KMS-11 (cell line): Measurements from ENCODE around the gene WDR4.
"Not testable (repeated sequence)": the region's sequence is repeated elsewhere in the genome, so short reads cannot be mapped to it uniquely, and the experiment has no call there.

ENCODE experiments used
- H2AFZ ChIP-seq: fragments of 200-600 bp; sonication (generic); 2 replicates; pipeline ENCODE4 v1.6.1; 2016; ENCODE audit warnings: antibody characterized with exemption, mixed run types, low read depth
- H3K27ac ChIP-seq: fragments of 200-600 bp; sonication (generic); 2 replicates; pipeline ENCODE4 v1.6.1; 2016; ENCODE audit warnings: mild to moderate bottlenecking, mixed run types
- H3K27me3 ChIP-seq: fragments of 200-600 bp; sonication (generic); 2 replicates; pipeline ENCODE4 v1.6.1; 2017; ENCODE audit warnings: mild to moderate bottlenecking, low read depth, mixed run types, moderate library complexity; ENCODE audit not compliant: insufficient read depth
- H3K36me3 ChIP-seq: fragments of 200-600 bp; sonication (generic); 2 replicates; pipeline ENCODE4 v1.6.1; 2017; ENCODE audit warnings: mild to moderate bottlenecking, mixed run types; ENCODE audit not compliant: insufficient read depth
- H3K4me1 ChIP-seq: fragments of 200-600 bp; sonication (generic); 2 replicates; pipeline ENCODE4 v1.6.1; 2016; ENCODE audit warnings: mild to moderate bottlenecking, low read depth, mixed run types; ENCODE audit not compliant: poor library complexity, severe bottlenecking
- H3K4me2 ChIP-seq: fragments of 200-600 bp; sonication (generic); 2 replicates; pipeline ENCODE4 v1.7.0; 2016; ENCODE audit warnings: mild to moderate bottlenecking, mixed run types
- H3K4me3 ChIP-seq: fragments of 200-600 bp; sonication (generic); IDR thresholded peaks from 2 replicates; pipeline ENCODE4 v1.6.1; 2017; ENCODE audit warnings: low read depth, low read length, mixed read lengths; ENCODE audit not compliant: insufficient read depth
- H3K79me2 ChIP-seq: fragments of 200-600 bp; sonication (generic); 2 replicates; pipeline ENCODE4 v1.6.1; 2016; ENCODE audit warnings: low read depth, mixed run types; ENCODE audit not compliant: insufficient read depth
- H3K9ac ChIP-seq: fragments of 200-600 bp; sonication (generic); 2 replicates; pipeline ENCODE4 v1.6.1; 2016; ENCODE audit warnings: mild to moderate bottlenecking, mixed run types
- H4K20me1 ChIP-seq: fragments of 200-600 bp; sonication (generic); 2 replicates; pipeline ENCODE4 v1.6.1; 2016; ENCODE audit warnings: mild to moderate bottlenecking, mixed run types; ENCODE audit not compliant: insufficient read depth
- TF ChIP-seq, protein P1 (sequence below): fragments of 200-600 bp; sonication (generic); conservative IDR thresholded peaks from 2 replicates; pipeline ENCODE4 v1.6.1; 2017; ENCODE audit warnings: low read depth, mild to moderate bottlenecking, antibody characterized with exemption, low read length, moderate library complexity, mixed read lengths

Gene WDR4, protein sequence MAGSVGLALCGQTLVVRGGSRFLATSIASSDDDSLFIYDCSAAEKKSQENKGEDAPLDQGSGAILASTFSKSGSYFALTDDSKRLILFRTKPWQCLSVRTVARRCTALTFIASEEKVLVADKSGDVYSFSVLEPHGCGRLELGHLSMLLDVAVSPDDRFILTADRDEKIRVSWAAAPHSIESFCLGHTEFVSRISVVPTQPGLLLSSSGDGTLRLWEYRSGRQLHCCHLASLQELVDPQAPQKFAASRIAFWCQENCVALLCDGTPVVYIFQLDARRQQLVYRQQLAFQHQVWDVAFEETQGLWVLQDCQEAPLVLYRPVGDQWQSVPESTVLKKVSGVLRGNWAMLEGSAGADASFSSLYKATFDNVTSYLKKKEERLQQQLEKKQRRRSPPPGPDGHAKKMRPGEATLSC

DNA sequence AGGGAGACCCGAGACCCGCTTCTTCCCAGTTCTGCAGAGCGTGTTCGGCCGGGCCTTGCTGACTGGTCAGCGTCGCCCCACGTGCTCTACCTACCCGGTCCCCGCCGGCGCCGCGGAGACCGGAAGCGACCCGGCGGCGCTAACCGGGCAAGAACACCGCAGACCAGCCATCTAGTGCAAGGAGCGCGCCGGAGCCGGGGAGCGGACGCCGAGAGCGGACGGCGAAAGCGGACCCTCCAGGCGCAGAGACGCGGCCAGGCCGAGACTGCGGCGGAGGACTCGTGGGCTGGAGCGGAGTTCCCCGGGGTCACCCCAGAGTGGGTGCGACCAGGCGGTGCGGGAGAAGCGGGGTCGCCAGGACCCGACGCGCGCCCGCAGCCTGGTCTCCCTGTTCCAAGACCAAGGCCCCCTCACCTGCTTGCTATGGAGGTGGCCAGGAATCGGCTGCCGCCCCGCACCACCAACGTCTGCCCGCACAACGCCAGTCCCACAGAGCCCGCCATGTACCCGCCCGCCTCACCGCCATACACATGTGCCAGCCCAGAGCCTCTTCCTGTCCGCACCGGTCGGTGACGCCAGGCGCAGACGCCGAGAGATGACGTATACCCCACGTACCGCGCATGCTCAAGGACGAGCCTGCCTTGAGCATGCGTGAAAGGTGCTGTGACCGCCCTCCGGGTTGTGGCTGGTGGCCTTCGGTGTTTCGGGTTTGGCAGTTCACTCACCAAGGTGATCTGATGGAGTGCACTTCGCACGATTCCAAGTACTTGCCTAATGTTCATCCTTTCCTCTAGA is at the start of gene WDR4:
TSS of gene WDR4 (minus strand) at position 547 of the 795 bp plus-strand sequence. CDS start at position 503, 44 bp downstream.
- Histone ChIP-seq H3K9ac (peak within 1 kb of the TSS; percentile 99), H3K27ac (peak within 1 kb of the TSS; percentile 94), H3K4me3 (no peak within 1 kb of the TSS), H3K36me3 (peaks cover 10% of the 10 kb centered on the region; the same call in 1 of the 2 replicates), H3K79me2 (peaks cover 57% of the 10 kb centered on the region), H2AFZ (peak within 1 kb of the TSS; percentile 75), H3K4me1 (peaks cover 12% of the 10 kb centered on the region), H3K27me3 (no peaks in the 10 kb centered on the region), H3K4me2 (peak within 1 kb of the TSS; percentile 82), H4K20me1 (no peaks in the 10 kb centered on the region; the same call in 1 of the 2 replicates)
- TF ChIP-seq, protein P1, sequence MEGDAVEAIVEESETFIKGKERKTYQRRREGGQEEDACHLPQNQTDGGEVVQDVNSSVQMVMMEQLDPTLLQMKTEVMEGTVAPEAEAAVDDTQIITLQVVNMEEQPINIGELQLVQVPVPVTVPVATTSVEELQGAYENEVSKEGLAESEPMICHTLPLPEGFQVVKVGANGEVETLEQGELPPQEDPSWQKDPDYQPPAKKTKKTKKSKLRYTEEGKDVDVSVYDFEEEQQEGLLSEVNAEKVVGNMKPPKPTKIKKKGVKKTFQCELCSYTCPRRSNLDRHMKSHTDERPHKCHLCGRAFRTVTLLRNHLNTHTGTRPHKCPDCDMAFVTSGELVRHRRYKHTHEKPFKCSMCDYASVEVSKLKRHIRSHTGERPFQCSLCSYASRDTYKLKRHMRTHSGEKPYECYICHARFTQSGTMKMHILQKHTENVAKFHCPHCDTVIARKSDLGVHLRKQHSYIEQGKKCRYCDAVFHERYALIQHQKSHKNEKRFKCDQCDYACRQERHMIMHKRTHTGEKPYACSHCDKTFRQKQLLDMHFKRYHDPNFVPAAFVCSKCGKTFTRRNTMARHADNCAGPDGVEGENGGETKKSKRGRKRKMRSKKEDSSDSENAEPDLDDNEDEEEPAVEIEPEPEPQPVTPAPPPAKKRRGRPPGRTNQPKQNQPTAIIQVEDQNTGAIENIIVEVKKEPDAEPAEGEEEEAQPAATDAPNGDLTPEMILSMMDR, result no peak

DNA sequence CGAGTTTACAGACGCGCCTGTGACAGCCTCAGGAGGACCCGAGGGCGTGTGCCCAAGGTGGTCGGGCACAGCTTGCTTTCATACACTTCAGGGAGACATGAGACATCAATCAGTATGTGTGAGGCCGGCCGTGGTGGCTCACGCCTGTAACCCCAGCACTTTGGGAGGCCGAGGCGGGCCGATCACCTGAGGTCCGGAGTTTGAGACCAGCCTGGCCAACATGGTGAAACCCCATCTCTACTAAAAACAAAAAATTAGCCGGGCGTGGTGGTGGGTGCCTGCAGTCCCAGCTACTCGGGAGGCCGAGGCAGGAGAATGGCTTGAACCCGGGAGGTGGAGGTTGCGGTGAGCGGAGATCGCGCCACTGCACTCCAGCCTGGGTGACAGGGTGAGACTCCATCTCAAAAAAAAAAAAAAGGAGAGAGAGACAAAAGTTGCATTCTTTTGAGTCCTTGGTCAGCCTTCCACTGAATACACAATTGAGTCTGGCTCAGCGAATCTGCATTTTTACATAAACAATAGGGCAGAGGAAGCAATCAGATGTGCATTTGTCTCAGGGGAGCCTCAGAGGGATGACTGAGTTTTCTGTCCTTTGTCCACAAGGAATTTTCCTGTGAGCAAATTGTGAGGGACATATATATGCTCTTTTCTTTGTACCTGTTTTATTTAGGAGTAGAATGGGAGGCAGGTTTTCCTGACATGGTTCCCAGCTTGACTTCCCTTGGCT is 48.3 kb upstream of the WDR4 start:
- H3K4me3 ChIP-seq, H3K36me3 ChIP-seq, H3K9ac ChIP-seq, H3K27ac ChIP-seq, H2AFZ ChIP-seq, H3K79me2 ChIP-seq, H4K20me1 ChIP-seq, H3K4me2 ChIP-seq, H3K27me3 ChIP-seq, H3K4me1 ChIP-seq: not testable (repeated sequence)

DNA sequence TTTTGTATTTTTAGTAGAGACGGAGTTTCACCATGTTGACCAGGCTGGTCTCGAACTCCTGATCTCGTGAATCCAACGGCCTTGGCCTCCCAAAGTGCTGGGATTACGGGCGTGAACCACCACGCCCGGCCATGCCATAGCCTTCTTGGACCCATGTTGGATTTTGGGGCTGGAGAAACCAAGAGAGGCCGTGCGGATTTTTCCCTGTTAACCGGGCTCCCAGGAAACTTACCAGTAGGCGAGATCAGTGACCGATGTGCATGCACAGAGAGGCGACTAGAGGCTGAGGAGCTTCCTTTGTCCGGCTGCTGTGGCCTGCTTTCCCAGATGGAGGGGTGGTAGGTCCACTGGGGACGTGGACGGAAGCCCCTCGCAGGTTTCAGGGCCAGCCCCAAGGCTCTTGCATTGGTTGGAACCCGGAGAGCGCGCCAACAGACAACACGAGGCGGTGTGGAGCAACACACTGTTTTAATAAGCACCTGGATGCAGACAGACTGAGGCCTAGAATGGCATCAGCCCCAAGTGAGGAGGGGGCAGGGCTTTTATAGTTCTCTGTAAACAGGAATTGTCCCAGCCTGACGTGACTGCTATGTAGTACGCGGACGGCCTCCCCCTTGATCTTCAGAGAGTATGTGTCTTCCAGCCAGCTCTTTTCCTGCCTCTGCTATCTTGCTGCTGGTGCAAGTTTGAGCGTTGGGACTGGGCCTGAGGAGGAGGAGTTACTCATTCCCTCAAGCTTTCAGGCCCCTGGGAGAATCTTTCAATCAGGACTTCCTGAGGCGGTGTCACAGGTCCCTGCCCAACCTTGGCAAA is 46.0 kb upstream of the WDR4 start, which contains the start of gene ERVH48-1:
TSS of gene ERVH48-1 (minus strand) at position 517 of the 813 bp plus-strand sequence. CDS start 6,624 bp downstream, outside the sequence.
- H3K79me2 ChIP-seq, result no peaks in the 10 kb centered on the region
- H3K4me3 ChIP-seq, result no peak within 1 kb of the TSS
- H3K27me3 ChIP-seq, result no peaks in the 10 kb centered on the region
- H4K20me1 ChIP-seq, result no peaks in the 10 kb centered on the region
- H3K4me1 ChIP-seq, result peaks cover 4% of the 10 kb centered on the region
- H3K4me2 ChIP-seq, result no peak within 1 kb of the TSS
- no peak within 1 kb of the TSS for H2AFZ ChIP-seq
- TF ChIP-seq, protein P1, result no peak
- no peak within 1 kb of the TSS for H3K9ac ChIP-seq
- H3K27ac ChIP-seq, result no peak within 1 kb of the TSS
- no peaks in the 10 kb centered on the region for H3K36me3 ChIP-seq

DNA sequence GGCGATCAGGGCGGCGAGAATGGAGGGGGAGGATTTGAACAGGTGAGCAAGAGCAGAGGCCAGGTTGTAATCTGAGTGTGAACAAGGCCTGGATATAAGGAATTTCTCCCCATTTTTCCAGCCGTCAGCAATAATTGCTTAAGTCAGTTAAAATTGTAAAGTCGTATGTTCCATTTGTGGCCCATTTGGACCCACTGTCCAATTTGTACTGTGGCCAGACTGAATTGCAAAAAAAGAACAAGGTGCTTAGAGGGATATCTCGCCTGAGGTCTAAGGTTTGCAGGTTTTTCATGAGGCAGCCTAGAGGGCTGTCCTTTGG is 45.1 kb upstream of the WDR4 start:
- peaks cover 4% of the 10 kb centered on the region for H3K4me1 ChIP-seq
- TF ChIP-seq, protein P1, result no peak
- H2AFZ ChIP-seq, result peak overlapping the region; percentile 52; the same call in 1 of the 2 replicates
- H4K20me1 ChIP-seq, result no peaks in the 10 kb centered on the region
- no peaks in the 10 kb centered on the region for H3K79me2 ChIP-seq
- H3K27ac ChIP-seq, result no peak overlapping the region
- no peaks in the 10 kb centered on the region for H3K27me3 ChIP-seq
- no peak overlapping the region for H3K4me3 ChIP-seq
- no peak overlapping the region for H3K9ac ChIP-seq
- no peaks in the 10 kb centered on the region for H3K36me3 ChIP-seq
- H3K4me2 ChIP-seq, result no peak overlapping the region; the same call in 1 of the 2 replicates
